HG03097 (cell line): ENCODE data around the gene SMG6.
"Not testable (repeated sequence)": the region's sequence is repeated elsewhere in the genome, so short reads cannot be mapped to it uniquely, and the experiment has no call there.

Experiments used
- ATAC-seq: cut with Tn5 transposase; IDR thresholded peaks from one replicate; pipeline ENCODE4 v1.9.1; 2021; ENCODE audit not compliant: unreplicated experiment, low FRiP score

The SMG6 gene

GRCh38 chr17:2309338-2310154, 6.0 kb upstream of the SMG6 start:
- ATAC-seq: no peak

- ATAC-seq: no peak
These were observed 1.3 kb upstream of the SMG6 start for GRCh38 chr17:2304931-2305330.

- peak; percentile 19 for ATAC-seq
These were observed 794 bp downstream of the SMG6 start for GRCh38 chr17:2302778-2303203.

GRCh38 chr17:2299756-2300155, 3.8 kb downstream of the SMG6 start:
- no peak for ATAC-seq

- no peak for ATAC-seq
These were observed 4.4 kb downstream of the SMG6 start for GRCh38 chr17:2299136-2299535.

GRCh38 chr17:2297023-2297422, 6.6 kb downstream of the SMG6 start:
- ATAC-seq: no peak

- ATAC-seq: no peak
These were observed 8.0 kb downstream of the SMG6 start for GRCh38 chr17:2295575-2295974.

- no peak for ATAC-seq
These were observed 11.5 kb downstream of the SMG6 start for GRCh38 chr17:2292100-2292499.

- no peak for ATAC-seq
These were observed 13.6 kb downstream of the SMG6 start for GRCh38 chr17:2289878-2290478.

GRCh38 chr17:2283302-2283701, 20.3 kb downstream of the SMG6 start:
- ATAC-seq: no peak

GRCh38 chr17:2282297-2282873, 21.2 kb downstream of the SMG6 start:
- no peak for ATAC-seq

GRCh38 chr17:2279707-2280106, 23.9 kb downstream of the SMG6 start:
- no peak for ATAC-seq

GRCh38 chr17:2277429-2278170, 26.0 kb downstream of the SMG6 start:
- ATAC-seq: no peak

- no peak for ATAC-seq
These were observed 27.9 kb downstream of the SMG6 start for GRCh38 chr17:2275722-2276121.

GRCh38 chr17:2274414-2274813, 29.2 kb downstream of the SMG6 start:
- ATAC-seq: no peak

GRCh38 chr17:2271985-2272702, 31.4 kb downstream of the SMG6 start:
- ATAC-seq: no peak

- ATAC-seq: no peak
These were observed 36.2 kb downstream of the SMG6 start for GRCh38 chr17:2267354-2267753.

GRCh38 chr17:2266865-2267228, 36.7 kb downstream of the SMG6 start:
- ATAC-seq: no peak

GRCh38 chr17:2266045-2266864, 37.3 kb downstream of the SMG6 start:
- peak; percentile 65 for ATAC-seq

GRCh38 chr17:2265166-2265565, 38.4 kb downstream of the SMG6 start:
- ATAC-seq: not testable (repeated sequence)
